Measurements from ENCODE around the gene RHCG.

GRCh38 chr15:89450076-89451006 is 46.0 kb downstream of the RHCG start:
- TF ChIP-seq, protein P1, sequence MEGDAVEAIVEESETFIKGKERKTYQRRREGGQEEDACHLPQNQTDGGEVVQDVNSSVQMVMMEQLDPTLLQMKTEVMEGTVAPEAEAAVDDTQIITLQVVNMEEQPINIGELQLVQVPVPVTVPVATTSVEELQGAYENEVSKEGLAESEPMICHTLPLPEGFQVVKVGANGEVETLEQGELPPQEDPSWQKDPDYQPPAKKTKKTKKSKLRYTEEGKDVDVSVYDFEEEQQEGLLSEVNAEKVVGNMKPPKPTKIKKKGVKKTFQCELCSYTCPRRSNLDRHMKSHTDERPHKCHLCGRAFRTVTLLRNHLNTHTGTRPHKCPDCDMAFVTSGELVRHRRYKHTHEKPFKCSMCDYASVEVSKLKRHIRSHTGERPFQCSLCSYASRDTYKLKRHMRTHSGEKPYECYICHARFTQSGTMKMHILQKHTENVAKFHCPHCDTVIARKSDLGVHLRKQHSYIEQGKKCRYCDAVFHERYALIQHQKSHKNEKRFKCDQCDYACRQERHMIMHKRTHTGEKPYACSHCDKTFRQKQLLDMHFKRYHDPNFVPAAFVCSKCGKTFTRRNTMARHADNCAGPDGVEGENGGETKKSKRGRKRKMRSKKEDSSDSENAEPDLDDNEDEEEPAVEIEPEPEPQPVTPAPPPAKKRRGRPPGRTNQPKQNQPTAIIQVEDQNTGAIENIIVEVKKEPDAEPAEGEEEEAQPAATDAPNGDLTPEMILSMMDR (IDR thresholded peaks at IDR 0.05) = no peak
- no peak for TF ChIP-seq POLR2AphosphoS5 (IDR thresholded peaks at IDR 0.05)
- no peak for TF ChIP-seq POLR2A (IDR thresholded peaks at IDR 0.05)
